GM23248 (cell line): Measurements from ENCODE around the gene TUNAR.

Experiments
- EZH2 ChIP-seq: fragments of 200-600 bp; sonication (generic); IDR thresholded peaks from 2 replicates; pipeline ENCODE4 v1.6.1; 2018; ENCODE audit warnings: antibody characterized with exemption, mild to moderate bottlenecking; ENCODE audit not compliant: insufficient read depth, poor library complexity, severe bottlenecking
- EZH2phosphoT487 ChIP-seq: fragments of 200-600 bp; sonication (generic); IDR thresholded peaks from 2 replicates; pipeline ENCODE4 v1.6.1; 2018; ENCODE audit warnings: antibody characterized with exemption, moderate library complexity, mild to moderate bottlenecking, low read depth; ENCODE audit not compliant: insufficient read depth

- TF ChIP-seq EZH2phosphoT487: no peak
- no peak for TF ChIP-seq EZH2
Measured at GRCh38 chr14:95858893-95859292, 17.7 kb upstream of the TUNAR start.
